ENCODE measurements around the gene ACTN4.

GRCh38 chr19:38691938-38692457 is 44.5 kb downstream of the ACTN4 start:
- TF ChIP-seq CTCF (IDR thresholded peaks at IDR 0.05; ENCODE audit: poor library complexity) (no peak), EZH2phosphoT487 (IDR thresholded peaks at IDR 0.05; ENCODE audit: low read depth, severe bottlenecking, unreplicated experiment) (no peak)

Measured in hepatocyte (in vitro differentiated cells).